Forelimb muscle (tissue), 1 donor: ENCODE measurements around the gene STX12. TPM values are rescaled to one million over a fixed set of nuclear protein-coding genes. Genes with fewer than 3 reads are reported as not detected.
"Not testable (repeated sequence)": the region's sequence is repeated elsewhere in the genome, so short reads cannot be mapped to it uniquely, and the experiment has no call there.

Source experiments
- DNase-seq: peaks from one replicate; pipeline ENCODE4 v3.0.0-alpha.2; 2013; ENCODE audit warnings: low read depth
- polyA plus RNA-seq: library from polyadenylated mRNA; unstranded; fragments of 120-200 nt; gene quantifications from one replicate; pipeline ENCODE4 v1.2.1, GENCODE V29; 2013; ENCODE audit not compliant: insufficient read length

STX12 gene
- polyA plus RNA-seq, 1 donor: 30.7 TPM

DNA sequence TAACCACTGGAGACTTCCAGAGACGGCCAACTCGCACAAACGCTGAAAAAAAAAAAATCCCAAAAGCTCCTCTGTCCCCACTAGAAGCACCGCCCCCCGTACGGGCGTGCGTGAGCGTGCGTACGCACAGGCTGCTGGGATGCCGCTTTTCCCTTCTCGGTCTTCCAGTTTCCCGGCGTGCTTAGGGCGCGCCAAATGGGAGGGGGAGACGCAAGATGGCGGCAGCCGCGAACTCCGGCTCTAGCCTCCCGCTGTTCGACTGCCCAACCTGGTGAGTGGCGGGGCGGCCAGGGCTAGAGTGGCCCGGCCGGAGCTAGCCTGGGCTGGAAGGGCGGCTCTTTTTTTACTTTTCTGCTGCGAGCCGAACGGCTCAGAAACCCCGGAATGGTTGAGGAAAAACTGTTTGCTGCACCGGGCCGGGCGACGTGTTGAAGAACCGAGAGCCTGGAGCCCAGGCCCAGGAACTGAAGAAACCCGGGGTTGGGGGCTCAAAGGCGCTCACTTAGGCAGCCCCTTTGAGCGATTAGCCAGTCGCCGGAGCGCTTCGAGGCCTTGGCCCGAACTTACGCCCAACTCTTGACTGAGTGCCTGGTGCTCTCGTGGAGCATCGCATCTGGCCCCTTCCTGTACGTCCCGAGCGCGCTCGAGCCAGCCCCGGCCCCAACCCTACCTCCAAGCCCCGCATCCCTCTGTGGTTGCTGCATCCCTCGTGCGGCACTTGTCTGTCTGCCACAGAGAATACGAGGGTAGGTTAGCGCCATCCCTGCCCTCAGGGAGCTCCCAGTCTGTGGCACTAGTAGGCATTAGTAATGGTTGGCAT, 57.8 kb downstream of the STX12 start, which contains the start of gene PPP1R8:
TSS of gene PPP1R8 (plus strand) at position 162 of the 820 bp plus-strand sequence. CDS start at position 216, 54 bp downstream.
- peak; percentile 95 for DNase-seq

DNA sequence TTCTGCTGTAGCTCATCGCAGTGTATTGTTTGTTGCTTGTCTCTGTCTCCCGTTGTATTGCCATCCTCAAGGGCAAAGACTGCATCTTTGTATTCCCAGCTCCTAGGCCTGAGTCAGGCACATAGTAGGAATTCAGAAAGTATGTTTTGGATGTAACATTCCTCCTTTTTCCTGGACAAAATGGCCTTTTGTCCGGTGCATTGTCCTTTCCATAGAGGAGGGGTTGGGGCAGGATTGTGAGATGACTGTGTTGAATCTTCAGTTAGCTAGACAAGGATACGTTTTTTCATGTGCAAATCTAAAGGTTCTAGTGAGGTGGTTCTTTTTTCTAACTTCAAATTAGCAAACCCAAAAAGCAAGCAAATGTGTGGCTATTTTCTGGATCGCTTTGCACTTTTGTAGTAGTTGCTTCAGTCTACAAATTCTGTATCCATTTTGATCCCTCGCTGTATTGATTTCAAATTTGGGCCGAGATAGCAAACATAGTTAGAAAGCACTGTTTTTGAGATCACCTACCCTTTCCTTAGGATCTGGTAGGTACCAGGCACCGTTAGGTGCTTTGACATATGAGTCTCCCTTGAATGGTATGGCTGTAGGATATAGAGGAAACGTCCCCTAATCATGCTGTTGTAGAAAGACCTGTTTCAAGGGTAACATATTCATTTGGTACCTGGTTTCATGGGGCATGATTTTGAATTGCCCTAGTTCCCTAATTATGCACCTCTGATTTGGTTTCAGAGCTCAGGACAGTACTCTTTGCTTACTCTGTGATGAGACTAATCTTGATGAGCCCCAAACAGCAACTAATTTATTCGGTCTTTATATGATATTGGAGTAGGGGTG, 58.8 kb downstream of the STX12 start:
- no peak for DNase-seq

DNA sequence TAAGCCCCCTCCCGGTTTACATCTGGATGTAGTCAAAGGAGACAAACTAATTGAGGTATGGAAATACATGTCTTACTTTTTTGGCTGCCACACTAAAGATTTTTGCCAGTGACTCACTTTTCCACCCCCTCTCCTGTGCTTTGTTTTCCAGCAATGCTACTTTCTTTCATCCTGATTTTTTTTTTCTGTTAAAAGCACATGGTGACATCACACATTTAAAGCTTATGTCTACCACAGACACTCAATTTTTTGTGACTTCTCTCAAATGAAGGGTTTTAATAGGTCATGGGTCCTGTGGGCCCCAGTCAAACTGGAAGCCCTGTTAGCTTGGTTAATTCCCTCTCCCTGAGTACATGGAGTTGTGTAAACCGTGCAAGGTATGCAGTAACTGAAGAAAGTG, 59.7 kb downstream of the STX12 start:
- DNase-seq: no peak

DNA sequence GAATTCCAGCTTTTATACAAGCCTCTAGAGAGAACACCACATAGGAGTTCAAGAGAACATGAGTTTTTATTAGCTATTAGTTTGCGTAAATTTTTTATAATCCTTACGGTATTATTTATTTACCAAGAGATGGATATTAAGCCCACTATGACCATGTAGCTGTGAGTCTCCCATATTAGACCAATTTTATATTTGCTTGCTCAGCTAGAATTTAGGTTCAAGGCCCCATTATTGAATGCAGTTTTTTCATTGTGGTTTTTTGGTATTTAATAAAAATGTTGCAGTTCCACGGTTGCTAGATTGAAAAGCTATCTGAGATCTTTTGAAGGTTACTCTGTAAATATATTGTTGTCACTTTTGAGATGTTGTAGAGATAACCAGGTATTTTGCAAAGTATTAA, 60.5 kb downstream of the STX12 start:
- no peak for DNase-seq

DNA sequence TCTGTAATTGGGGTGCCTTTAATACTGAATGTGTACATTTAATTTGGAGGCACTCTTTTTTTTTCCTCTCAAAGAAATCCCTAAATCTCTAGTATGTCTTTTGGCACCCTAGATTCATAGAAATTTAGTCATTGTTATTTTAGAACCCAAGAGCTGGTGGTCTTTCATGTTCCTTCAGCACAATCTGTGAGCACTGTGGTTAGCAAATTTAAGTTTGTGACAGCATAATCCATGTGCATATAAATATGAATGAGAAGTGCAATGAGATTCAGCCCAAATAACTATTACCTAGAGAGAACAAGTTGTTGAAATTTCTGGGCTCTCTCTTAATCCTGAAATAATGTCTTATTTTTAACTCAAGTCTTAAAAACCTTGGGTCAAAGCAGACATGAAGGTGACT, 62.0 kb downstream of the STX12 start:
- no peak for DNase-seq

DNA sequence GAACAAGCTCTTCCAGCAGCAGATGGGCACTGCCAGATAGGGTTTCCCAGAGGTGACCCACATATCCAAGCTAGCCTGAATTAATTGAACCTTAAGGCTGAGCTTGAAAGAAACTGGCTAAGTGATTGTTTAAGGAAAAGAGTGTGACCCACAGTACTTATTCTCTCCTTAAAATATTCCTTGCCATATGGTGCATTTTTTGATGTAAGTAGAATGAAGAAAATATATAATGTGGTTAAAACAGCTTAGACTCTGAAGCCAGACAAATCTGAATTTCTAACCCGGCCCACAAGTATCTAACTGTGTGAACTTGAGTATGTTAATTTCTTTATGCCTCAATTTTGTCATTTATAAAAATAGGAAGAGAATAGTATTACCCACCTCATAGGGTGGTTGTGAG, 62.5 kb downstream of the STX12 start:
- no peak for DNase-seq

DNA sequence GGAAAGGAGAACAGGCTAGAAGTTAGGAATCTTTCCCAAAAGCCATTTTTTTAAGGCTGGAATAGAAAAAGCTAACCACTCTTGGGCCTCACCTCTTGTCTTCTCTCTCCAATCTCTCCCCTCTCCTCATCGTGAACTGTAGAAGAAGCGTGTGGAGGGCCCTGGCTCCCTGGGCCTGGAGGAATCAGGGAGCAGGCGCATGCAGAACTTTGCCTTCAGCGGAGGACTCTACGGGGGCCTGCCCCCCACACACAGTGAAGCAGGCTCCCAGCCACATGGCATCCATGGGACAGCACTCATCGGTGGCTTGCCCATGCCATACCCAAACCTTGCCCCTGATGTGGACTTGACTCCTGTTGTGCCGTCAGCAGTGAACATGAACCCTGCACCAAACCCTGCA, 76.9 kb downstream of the STX12 start:
- no peak for DNase-seq

DNA sequence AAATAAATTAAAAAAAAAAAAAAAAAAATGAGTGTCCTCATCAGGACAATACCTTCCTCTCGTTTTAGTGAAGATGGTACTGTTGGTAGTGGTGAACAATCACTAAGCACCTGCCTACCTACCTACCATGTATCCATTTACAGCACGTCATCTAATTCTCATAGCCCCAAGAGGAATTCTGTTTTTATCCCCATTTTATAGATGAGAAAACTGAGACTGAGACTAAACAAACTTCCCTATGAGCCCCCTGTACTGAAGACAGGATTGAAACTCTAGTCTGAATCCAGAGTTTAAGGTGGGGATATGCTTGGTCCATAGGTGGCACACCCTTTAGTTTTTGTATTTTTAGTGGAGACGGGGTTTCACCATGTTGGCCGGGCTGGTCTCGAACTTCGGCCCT, 82.1 kb downstream of the STX12 start:
- no peak for DNase-seq

DNA sequence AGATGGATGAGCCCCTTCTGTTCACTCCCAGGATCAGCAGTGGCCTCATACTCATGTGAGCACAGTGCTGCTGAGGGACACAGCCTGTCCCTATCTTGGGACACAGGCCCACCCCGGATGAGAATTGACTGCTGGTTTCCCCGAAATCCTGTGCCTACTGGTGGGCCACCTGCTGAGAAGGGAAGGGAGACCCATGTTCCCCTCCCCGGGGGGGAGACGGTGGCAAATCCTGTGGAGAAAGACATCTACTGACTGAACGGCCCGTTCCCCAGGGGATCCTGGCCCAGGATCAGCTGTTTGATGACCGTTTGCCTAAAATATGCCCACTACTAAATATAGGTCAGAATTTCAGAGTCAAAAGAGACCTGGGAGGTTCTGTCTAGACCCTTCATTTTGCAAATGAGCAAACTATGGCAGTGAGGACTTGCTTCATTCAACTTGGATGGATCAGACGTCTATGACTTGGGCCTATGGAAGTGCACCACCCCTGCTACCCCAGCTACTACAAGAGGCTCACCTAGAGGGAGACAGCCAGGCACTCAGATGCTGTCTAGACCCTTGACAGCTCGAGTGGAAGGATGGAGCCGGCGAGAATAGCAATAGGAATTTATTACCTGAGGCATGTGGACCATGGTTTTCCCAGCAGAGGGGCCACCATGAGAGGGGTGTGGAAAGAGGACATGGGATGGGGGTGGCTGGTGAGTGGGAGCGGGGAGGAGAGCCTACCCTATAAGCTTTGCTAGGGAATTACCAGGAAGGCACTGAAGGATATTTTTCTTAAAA, 83.7 kb downstream of the STX12 start:
- no peak for DNase-seq

DNA sequence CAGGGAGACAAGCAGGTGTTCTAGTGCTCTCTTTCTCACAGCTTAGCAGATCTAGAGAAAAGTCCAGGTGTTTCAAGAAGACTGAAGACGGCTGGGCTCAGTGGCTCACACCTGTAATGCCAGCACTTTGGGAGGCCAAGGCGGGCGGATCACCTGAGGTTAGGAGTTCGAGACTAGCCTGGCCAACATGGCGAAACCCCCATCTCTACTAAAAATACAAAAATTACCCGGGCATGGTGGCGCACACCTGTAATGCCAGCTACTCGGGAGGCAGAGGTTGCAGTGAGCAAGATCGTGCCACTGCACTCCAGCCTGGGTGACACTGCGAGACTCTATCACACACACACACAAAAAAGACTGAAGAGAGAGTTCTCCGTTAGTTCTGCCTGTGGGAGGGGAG, 84.5 kb downstream of the STX12 start:
- DNase-seq: not testable (repeated sequence)

DNA sequence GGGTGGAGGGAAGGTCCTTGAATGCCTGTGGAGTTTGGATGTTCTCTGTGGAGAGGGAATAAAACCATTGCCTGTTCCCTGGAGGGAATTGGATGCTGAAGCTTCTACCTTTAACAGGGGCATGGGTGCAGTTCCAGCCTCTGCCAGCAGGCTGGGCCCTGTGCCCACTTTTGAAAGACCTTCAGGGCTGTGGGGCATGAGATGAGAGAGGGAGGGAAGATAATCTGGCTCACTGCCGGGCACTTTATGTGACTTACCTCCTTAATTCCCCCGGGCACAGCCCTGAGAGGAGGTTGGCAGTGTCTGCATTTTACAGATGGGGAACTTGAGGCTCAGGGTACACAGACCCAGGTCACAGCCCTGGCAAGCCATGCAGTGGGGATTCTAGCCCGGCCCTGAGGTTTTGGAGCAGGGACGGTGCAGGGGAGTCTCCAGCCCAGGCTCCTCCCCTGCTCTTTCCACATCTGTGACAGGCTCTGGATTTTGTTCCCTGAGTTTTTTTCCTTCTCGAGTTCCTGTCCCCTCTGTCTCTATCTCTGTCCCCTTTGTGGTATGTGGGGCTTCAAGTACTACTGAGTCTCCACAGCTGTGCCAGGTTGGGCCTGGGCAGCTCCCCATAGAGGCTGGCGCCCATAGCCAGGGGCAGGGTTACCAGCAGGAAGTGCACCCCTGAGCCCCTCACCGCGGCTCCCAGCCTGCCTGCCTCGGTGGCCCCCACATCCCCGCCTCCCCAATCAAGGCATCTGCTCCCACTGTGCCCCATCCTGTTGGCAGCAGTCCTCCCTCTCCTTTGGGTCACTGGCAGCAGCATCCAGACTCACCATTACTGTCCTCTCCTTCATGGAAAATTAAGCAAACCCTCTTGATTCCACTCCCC, 85.3 kb downstream of the STX12 start:
- DNase-seq: no peak

DNA sequence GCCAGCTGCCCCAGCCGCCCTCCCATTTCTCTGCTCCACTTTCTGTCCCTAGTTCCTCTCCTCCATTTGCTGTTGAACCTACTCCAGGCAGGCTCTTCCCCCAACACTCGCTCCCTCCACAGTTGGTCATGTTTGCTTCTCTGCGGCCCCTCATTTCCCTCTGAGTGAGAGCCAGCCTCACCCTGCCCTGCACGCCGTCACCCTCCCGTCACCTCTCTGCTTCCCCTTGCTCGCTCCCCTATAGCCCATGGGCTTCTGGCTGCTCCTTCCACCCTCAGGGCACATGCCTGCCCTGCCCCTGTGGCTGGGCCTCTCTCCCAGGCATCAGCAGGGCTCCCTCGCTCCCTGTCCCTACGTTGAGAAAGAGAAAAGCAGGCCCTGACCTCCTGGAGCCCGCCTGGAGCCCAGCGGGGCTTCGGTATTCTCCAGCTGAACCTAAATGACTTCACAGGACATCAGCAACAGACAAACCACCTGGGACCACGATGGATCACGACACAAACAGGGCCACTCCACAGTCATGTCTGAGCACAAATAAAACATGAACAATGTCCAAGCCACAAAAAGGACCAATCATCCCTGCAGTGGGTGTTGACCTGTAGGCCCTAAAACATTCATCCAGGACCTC, 86.0 kb downstream of the STX12 start:
- DNase-seq: no peak

DNA sequence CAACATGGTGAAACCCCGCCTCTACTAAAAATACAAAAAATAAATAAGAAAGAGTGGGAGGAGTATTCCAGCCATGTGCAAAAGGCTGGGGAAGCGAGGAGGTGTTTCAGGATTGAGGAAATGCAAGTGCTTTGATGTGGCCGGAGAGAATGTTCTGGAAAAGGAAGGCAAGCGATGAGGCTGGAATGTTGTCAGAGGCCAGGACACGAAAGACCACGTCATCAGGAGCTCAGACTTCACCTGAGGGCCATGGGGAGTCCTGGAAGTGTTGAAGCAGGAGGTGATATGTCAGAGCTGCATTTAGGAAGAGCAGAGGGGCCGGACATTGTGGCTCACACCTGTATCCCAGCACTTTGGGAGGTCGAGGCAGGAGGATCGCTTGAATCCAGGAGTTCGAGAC, 88.4 kb downstream of the STX12 start:
- DNase-seq: no peak

DNA sequence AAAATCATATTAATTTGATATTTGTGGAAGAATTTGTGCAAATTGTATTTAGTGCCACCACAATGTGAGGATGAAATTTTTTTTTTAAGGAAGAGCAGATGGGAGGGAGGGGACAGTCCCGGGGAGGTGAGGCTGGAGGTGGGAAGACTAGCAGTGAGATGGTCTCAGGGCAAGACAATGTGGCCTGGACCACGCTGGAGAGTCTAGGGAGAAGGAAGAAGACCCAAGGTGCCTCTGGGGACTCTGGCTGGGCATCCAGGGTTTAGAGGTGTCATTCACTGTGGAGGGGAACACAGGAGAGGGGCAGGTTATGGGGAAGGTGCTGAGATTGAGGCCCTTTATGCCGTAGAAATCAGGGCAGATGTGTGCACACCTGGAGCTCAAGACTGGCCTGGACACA, 89.0 kb downstream of the STX12 start:
- DNase-seq: no peak

DNA sequence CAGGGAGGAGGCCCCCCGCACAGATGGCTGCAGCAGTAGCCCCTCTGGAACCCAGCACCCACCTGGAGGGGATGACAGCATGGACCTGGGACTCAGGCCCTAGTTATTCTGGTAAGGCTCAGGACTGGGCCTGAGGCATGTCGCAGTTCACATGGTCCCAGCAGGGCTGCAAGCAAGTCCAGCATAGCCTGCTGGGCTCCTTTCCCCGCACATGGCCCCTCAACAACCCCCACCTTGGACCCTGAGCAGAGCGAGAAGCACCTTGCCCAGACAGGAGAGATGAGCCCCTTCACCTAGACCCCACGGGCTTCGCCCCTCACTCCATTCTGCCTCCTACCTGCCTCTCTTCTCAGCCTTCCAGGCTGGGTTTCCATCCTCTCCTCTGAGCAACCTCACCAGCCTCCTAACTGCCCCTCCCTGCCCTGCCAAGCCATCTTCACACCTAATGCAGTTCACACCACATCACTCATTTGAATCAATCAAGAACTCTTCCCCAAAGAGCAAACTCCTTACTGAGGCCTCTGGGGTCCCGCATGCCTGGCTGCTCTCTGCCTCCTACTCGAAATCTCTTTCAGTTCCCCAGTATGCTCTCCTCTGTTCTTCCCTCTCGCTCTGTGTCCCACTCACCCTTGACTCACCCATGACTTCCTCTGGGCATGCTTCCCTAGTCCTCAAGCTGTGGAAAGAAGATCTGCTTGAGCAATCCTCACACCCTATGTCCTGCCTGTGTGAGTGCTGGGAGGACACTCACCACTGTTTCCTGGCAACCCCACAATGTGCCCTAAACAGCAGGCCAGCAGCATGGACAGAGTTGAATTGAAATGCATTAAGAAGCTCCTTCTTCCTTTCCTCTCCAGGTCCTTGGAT, 89.9 kb downstream of the STX12 start:
- DNase-seq: peak; percentile 60

DNA sequence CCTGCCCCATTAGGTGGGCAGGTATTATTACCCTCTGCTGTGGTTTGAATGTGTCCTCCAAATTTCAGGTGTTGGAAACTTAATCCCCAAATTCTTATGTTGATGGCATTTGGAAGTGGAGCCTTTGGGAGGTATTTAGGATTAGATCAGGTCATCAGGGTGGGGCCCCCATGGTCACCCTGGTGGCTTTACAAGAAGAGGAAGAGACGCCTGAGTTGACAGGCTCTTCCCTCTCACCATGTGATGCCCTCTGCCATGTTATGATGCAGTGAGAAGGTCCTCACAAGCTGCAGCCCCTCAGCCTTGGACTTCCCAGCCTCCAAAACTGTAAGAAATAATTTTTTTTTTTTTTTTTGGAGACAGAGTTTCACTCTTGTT, 90.5 kb downstream of the STX12 start:
- DNase-seq: no peak

DNA sequence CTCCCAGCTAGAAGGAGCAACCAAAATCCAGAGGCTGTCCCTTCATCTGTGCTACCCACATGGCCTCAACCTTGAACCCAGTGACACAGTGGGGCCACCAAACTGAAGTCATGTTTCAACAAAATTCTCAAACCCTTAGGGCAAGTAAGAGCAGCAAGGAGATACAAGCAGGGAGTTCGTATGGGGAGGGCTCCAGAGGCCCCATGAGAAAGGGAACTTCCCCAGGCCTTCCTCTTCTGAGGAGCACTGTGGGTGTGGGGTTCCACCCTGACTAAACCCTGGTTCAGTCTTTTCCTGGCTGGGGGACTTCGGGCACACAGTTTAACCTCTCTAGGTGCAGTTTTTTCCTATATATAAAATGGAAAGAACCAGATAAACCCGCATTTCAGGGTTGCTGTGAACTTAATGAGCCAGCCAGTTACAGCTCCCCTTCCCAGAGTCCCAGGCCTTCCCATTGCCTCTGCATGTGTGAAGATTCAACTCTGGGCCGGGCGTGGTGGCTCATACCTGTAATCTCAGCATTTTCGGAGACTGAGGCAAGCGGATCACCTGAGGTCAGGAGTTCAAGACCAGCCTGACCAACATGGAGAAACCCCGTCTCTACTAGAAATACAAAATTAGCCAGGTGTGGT, 91.4 kb downstream of the STX12 start:
- no peak for DNase-seq

DNA sequence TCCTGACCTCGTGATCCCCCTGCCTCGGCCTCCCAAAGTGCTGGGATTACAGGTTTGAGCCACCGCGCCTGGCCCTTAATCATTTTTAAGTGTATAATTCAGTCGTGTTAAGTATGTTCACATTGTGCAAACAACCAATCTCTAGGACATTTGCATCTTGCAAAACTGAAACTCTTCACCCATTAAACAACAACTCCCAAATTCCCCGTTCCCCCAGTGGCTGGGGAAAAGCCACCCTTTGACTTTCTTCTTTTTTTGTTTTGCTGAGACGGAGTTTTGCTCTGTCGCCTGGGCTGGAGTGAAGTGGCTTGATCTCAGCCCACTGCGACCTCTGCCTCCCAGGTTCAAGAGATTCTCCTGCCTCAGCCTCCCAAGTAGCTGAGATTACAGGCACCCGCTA, 92.8 kb downstream of the STX12 start:
- no peak for DNase-seq

DNA sequence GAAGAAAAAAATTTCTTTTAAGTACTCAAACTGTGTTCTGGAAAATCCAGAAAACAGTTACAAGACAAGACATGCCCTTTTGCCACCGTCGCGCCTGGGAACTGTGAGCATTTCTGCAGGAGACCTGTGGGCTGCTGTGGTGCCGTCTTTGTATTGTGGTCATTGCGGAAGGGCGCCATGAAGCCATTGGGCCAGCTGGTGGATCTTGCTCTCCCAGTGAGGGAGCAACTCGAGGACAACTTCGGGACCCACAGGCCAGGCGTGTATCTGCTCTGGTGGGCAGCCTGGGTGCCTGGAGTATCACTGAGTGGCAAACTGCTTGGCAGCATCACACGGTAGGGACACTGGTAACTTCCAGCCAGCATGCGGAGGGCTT, 95.5 kb downstream of the STX12 start:
- DNase-seq: no peak
